NCI-H146 treated with DMSO at 0.1 percent for 48 hours (cell line): ENCODE measurements around the gene TRAPPC1.

ENCODE experiments used
- DNase-seq: peaks from one replicate; lab custom pipeline; 2025; ENCODE audit not compliant: unreplicated experiment; lab: John Stamatoyannopoulos, UW

The TRAPPC1 gene

DNA sequence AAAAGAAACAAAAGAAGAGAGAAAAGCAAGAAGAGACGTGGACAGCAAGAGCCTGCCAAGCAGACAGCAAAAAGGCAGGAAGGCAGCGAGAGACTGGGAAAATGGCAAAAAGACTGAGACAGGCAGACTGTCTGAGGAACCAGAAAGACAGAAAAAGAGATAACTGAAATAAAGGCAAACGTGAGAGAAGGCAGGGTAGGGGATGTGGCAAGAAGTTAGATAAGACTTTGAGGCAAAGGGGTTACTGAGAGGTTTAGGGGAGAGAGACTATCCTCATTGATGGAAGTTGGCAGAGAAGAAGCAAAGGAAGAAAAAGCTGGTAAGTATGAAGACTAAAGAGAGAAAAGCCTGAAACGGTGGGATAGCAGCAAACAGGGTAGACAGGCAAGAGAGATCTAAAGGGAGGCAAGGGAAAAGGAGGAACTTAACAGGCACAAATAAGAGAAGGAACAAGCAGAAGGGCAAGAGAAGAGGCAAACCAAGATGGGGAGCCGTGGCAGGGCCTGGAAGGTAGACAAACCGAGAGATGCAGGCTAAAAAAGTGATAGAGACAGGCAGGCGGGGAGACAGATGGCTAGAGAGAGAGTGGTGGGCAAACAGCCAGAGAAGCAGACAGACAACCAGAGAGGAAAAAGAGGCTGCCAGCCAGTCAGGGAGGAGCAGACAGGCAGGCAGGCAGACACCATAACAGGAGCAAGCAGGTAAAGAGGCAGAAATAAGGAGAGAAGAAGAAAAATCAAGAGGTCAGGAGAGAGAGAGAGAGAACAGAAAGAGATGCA lies 50.3 kb downstream of the TRAPPC1 start:
- DNase-seq, result no peak
